Memory B cell (primary cell): ENCODE measurements around the gene FOXA1.
A peak's percentile ranks its signal among the peaks of the same experiment; 100 is the strongest.

Experiments
- ATAC-seq: fragments of 150-1000 bp; cut with Tn5 transposase; 2 replicates; pipeline ENCODE4 v1.10.0; 2021; ENCODE audit warnings: low read depth, mild to moderate bottlenecking, moderate library complexity
- DNase-seq, 2 donors: peaks; one replicate each; pipeline ENCODE4 v3.0.0; 2022; ENCODE audit warnings: low spot score in 2 of 2
- H3K27ac Mint-ChIP-seq: one replicate; pipeline ENCODE4 v1.8.0; 2022; ENCODE audit warnings: mild to moderate bottlenecking, moderate library complexity, mixed read lengths
- H3K27me3 Mint-ChIP-seq: one replicate; pipeline ENCODE4 v1.8.0; 2022; ENCODE audit warnings: mixed read lengths
- H3K36me3 Mint-ChIP-seq: one replicate; pipeline ENCODE4 v1.8.0; 2022; ENCODE audit warnings: mild to moderate bottlenecking, mixed read lengths
- H3K4me1 Mint-ChIP-seq: one replicate; pipeline ENCODE4 v1.8.0; 2022; ENCODE audit warnings: mixed read lengths
- H3K4me3 Mint-ChIP-seq: one replicate; pipeline ENCODE4 v1.8.0; 2022; ENCODE audit warnings: mild to moderate bottlenecking, moderate library complexity, mixed read lengths
- H3K9me3 Mint-ChIP-seq: one replicate; pipeline ENCODE4 v1.8.0; 2022; ENCODE audit warnings: mixed read lengths

The FOXA1 gene

DNA sequence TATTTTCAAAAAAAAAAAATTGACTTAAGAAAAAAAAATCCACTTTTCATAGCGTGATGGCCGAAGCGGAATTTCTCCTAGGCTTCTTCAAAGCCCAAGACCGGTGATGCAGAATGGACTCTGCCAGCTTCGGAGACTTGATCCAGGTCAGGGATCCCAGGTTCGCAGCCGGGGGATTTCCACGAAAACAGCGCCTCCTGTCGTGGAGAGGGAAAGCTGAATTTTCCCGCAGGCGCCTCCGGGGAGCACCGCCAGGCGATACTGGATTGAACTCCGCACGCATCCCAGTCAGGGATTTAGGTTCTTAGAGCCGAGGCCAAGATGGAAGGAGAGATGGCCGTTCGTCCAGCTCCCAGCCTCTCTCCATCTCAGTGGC lies 2.5 kb upstream of the FOXA1 start:
- H3K36me3 Mint-ChIP-seq: peaks cover 2% of the 10 kb centered on the region
- no peak overlapping the region for H3K4me3 Mint-ChIP-seq
- H3K4me1 Mint-ChIP-seq: no peaks in the 10 kb centered on the region
- ATAC-seq: no peak
- peaks cover 14% of the 10 kb centered on the region for H3K27me3 Mint-ChIP-seq
- no peak overlapping the region for H3K27ac Mint-ChIP-seq
- DNase-seq: no peak
- H3K9me3 Mint-ChIP-seq: no peaks in the 10 kb centered on the region

DNA sequence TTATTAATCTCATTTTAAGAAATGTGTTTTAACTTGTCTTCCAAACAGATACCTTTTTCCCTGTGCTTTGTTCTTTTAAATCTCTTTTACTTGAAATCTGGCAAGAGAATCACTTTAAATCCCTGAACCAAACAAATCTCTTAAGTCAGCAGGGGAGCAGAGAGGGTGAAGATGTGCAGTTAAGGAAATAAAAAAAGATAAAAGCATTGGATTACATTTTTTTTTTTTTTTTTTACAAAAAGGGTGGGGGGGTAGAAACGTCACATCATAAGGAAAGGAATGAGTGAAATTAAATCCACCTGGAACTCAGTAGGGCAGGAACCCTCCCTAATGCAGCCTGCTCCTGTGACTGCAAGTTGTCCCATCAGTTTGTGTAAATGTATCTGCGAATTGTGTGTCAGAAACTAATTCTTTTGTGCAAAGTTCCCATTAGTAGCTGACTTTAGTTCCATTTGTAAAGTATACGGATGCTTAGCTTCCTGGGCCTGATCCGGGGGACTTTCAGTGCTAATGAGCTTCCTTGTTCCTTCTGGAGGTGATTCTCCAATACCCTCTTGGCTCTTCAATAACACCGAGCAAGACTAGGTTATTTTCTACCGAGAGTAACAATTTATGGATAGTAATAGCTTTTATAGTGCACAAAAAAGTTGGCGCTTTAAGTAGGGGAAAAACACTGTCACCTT lies 1.9 kb upstream of the FOXA1 start:
- DNase-seq (no peak), ATAC-seq (no peak)
- peaks cover 15% of the 10 kb centered on the region for H3K27me3 Mint-ChIP-seq
- no peak overlapping the region for H3K4me3 Mint-ChIP-seq
- no peaks in the 10 kb centered on the region for H3K9me3 Mint-ChIP-seq
- peaks cover 2% of the 10 kb centered on the region for H3K36me3 Mint-ChIP-seq
- no peak overlapping the region for H3K27ac Mint-ChIP-seq
- H3K4me1 Mint-ChIP-seq: no peaks in the 10 kb centered on the region

- Mint-ChIP-seq H3K4me3 (peak overlapping the region; percentile 25), H3K27ac (no peak overlapping the region), H3K9me3 (no peaks in the 10 kb centered on the region), H3K4me1 (no peaks in the 10 kb centered on the region), H3K27me3 (peaks cover 20% of the 10 kb centered on the region), H3K36me3 (peaks cover 2% of the 10 kb centered on the region)
- peak; percentile 42 for ATAC-seq
- no peak for DNase-seq
Measured at GRCh38 chr14:37595809-37596621, 966 bp upstream of the FOXA1 start.

- Mint-ChIP-seq H3K4me1 (no peaks in the 10 kb centered on the region), H3K27ac (no peak overlapping the region), H3K36me3 (peaks cover 2% of the 10 kb centered on the region), H3K4me3 (no peak overlapping the region), H3K27me3 (peaks cover 20% of the 10 kb centered on the region), H3K9me3 (no peaks in the 10 kb centered on the region)
- ATAC-seq (no peak), DNase-seq (no peak)
Measured at GRCh38 chr14:37594238-37594970, 645 bp downstream of the FOXA1 start.

DNA sequence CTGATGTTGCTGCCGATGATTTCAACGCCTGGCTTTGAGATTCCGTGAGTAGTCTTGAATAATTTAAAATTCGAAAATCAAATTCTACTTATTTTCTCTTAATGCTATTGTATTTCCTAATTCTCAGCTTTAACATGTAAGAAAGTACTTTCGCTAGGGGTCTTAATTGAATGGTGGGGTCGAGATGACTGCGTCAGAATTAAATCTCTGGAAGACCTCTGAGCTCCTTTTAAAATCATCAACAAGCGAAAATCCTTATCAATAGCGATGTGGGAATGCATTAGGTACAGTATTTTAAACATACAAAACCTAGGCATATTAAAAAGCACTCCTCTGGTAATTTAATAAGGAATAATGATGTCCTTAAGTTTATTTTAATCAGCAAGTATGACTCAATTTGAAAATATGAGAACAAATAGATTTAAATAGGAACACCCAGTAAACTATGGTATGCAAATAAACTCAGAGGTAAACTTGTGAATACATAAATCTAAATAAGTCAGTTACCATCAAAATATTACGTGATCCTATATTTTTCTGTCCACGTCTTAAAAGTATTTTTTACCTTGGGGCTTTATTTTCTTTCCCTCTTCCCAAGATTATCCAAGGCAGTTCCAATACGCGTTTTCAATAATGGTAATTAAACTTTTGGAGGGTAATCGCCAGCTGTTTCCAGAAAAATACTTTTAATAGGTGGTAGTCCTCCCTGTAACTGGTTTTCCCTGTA lies 1.4 kb downstream of the FOXA1 start:
- peaks cover 18% of the 10 kb centered on the region for H3K27me3 Mint-ChIP-seq
- no peak overlapping the region for H3K4me3 Mint-ChIP-seq
- DNase-seq (no peak), ATAC-seq (no peak)
- peaks cover 2% of the 10 kb centered on the region for H3K36me3 Mint-ChIP-seq
- H3K4me1 Mint-ChIP-seq: no peaks in the 10 kb centered on the region
- H3K27ac Mint-ChIP-seq: no peak overlapping the region
- H3K9me3 Mint-ChIP-seq: no peaks in the 10 kb centered on the region

DNA sequence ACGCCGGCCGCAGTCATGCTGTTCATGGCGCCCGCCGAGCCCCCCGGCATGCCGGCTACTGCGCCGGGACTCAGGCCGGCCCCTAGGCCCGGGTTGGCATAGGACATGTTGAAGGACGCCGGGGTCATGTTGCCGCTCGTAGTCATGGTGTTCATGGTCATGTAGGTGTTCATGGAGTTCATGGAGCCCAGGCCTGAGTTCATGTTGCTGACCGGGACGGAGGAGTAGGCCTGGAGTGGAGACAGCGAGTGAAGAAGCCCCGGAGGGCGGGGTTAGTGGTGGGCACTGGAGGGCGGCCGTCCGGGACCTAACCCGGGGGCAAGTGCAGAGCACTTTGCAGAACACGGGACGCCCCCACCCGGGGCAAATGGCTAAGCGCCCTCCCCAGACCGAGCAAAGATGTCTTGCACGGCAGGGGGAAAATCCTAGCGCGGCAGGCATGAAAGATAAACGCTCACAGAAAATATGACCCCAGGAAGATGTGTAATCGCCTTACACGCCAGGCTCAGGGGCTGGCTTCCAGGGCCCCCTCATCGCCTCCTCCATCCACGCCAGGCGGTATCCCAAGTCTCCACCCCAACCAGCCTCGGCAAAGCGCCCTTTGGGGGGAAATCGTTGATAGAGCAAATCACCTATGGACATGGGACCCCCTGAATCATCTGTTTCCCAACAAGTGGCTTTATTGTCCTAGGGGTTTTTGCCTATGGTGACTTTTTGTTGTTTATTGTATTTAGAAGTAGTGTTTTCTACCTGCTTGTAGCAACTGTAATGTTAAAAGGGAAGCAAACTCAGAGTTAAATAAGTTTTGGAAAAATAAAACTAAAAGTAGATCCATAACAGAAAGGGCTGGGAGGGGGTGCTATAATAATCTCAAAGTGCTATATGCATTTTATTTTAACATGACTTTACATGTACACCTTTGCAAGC lies 2.3 kb downstream of the FOXA1 start:
- H3K36me3 Mint-ChIP-seq: peaks cover 2% of the 10 kb centered on the region
- H3K27me3 Mint-ChIP-seq: peaks cover 18% of the 10 kb centered on the region
- no peaks in the 10 kb centered on the region for H3K9me3 Mint-ChIP-seq
- no peak for ATAC-seq
- no peak overlapping the region for H3K27ac Mint-ChIP-seq
- DNase-seq: no peak
- H3K4me3 Mint-ChIP-seq: no peak overlapping the region
- no peaks in the 10 kb centered on the region for H3K4me1 Mint-ChIP-seq

DNA sequence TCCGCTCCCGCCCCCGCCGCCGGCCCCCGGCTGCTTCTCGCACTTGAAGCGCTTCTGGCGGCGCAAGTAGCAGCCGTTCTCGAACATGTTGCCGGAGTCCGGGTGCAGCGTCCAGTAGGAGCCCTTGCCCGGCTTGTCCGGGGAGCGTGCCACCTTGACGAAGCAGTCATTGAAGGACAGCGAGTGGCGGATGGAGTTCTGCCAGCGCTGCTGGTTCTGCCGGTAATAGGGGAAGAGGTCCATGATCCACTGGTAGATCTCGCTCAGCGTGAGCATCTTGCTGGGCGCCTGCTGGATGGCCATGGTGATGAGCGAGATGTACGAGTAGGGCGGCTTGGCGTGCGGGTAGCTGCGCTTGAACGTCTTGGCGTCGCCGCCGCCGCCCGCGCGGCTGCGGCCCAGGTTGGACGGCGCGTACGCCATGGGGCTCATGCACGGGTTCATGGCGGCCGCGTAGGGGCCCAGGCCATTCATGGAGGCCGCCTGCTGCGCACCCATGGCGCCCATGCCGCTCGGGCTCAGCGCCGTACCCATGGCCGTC lies 3.0 kb downstream of the FOXA1 start:
- H3K27me3 Mint-ChIP-seq: peaks cover 18% of the 10 kb centered on the region
- peaks cover 2% of the 10 kb centered on the region for H3K36me3 Mint-ChIP-seq
- H3K4me3 Mint-ChIP-seq: no peak overlapping the region
- DNase-seq (no peak), ATAC-seq (no peak)
- no peaks in the 10 kb centered on the region for H3K4me1 Mint-ChIP-seq
- no peaks in the 10 kb centered on the region for H3K9me3 Mint-ChIP-seq
- no peak overlapping the region for H3K27ac Mint-ChIP-seq

- DNase-seq (no peak), ATAC-seq (no peak)
- H3K27me3 Mint-ChIP-seq: peaks cover 15% of the 10 kb centered on the region
- no peaks in the 10 kb centered on the region for H3K4me1 Mint-ChIP-seq
- H3K4me3 Mint-ChIP-seq: no peak overlapping the region
- H3K9me3 Mint-ChIP-seq: no peaks in the 10 kb centered on the region
- peaks cover 2% of the 10 kb centered on the region for H3K36me3 Mint-ChIP-seq
- H3K27ac Mint-ChIP-seq: no peak overlapping the region
Measured at GRCh38 chr14:37591311-37591940, 3.6 kb downstream of the FOXA1 start.

DNA sequence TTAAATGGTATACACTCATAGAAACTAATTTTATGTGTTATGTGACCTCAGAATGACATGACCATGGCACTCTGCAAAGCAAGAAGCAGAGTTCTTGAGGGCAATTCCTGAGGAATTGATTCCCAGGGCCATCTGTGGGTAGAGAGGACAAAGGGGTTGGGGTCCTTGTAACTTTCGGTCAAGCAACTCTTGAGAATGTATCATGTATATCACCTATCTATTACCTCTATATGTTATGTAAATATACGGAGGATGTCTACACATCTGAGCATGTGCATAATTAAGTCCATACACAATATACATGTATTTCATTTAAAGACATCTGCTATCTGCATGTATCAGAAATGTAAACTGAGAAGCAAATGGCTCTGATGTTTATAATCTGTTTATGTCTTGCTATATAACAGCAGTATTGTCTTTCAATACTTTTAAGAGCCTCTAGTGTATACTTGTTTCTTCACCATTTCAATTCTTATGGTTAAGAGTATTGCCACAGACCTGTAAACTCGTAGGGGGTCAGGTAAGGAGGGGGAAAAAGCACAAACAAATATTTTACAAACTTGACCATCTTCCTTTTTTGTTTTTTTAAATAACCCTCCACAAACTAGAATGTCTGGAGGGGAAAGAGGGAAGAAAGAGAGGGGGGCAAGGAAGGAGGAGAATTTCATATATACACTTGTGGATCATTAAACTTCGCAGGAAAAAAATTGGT lies 4.5 kb downstream of the FOXA1 start:
- no peak overlapping the region for H3K4me3 Mint-ChIP-seq
- peaks cover 16% of the 10 kb centered on the region for H3K27me3 Mint-ChIP-seq
- H3K36me3 Mint-ChIP-seq: peaks cover 2% of the 10 kb centered on the region
- H3K27ac Mint-ChIP-seq: no peak overlapping the region
- H3K4me1 Mint-ChIP-seq: no peaks in the 10 kb centered on the region
- H3K9me3 Mint-ChIP-seq: no peaks in the 10 kb centered on the region
- DNase-seq (no peak), ATAC-seq (no peak)

GRCh38 chr14:37589715-37590427 lies 5.2 kb downstream of the FOXA1 start:
- no peak overlapping the region for H3K27ac Mint-ChIP-seq
- H3K9me3 Mint-ChIP-seq: no peaks in the 10 kb centered on the region
- H3K4me3 Mint-ChIP-seq: no peak overlapping the region
- peaks cover 16% of the 10 kb centered on the region for H3K27me3 Mint-ChIP-seq
- ATAC-seq: no peak
- peaks cover 2% of the 10 kb centered on the region for H3K36me3 Mint-ChIP-seq
- no peaks in the 10 kb centered on the region for H3K4me1 Mint-ChIP-seq
- DNase-seq: no peak

DNA sequence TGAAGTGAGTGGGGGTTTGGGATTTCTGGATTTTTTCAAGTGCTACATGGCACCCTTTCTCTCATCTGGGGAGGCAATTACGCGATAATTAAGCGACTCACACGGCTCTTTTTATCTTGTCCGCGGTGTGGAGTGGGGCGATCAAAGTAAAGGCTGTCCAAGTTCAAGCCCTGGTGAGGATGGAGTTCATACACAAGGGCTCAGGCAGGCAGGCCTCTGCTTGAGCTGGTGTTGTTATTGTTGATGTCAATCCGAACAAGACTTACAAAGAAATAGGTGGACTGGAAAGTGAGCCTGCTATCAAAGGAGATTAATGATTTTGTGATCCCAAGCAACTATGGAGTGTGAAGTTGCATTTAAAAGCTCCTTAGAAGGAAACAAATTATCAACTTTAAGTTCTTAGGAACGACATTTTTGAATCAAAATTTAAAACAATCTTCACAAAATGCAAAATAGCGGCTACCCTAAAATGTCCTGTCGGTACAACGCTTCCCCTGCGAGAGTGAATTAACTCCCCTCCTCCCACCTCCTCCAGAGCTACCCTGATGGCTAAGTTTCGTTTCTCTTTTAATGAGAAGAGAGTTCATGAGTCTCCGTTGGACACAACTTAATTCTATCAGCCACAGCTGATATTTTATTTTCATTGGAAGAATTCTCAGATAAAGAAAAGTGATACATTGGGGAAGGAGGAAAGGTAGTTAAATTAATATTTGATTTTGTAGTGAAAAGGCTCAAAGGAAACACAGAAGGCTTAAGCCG lies 5.9 kb downstream of the FOXA1 start:
- Mint-ChIP-seq H3K4me1 (no peaks in the 10 kb centered on the region), H3K36me3 (no peaks in the 10 kb centered on the region), H3K27me3 (peaks cover 15% of the 10 kb centered on the region), H3K27ac (no peak overlapping the region), H3K9me3 (no peaks in the 10 kb centered on the region), H3K4me3 (no peak overlapping the region)
- DNase-seq: no peak
- no peak for ATAC-seq
